B cell (primary cell): ENCODE data around the gene OSCAR. TPM values are rescaled to one million over a fixed set of nuclear protein-coding genes. Genes with fewer than 3 reads are reported as not detected.

Experiments used
- ATAC-seq: fragments of 200-7000 bp; cut with Tn5 transposase; one replicate; pipeline ENCODE4 v1.10.0; 2021; ENCODE audit warnings: low read depth, mild to moderate bottlenecking, moderate number of reproducible peaks, moderate library complexity
- CTCF ChIA-PET: fragments of 350-600 bp; sonication (Branson Sonifier 250); formaldehyde crosslinking; loops from one replicate; lab custom pipeline; 2021; ENCODE audit warnings: antibody characterized with exemption, inconsistent platforms; lab: Charles Lee
- POLR2A ChIA-PET: fragments of 350-600 bp; sonication (Branson Sonifier 250); formaldehyde crosslinking; loops from one replicate; lab custom pipeline; 2021; ENCODE audit warnings: antibody characterized with exemption; lab: Charles Lee
- DNase-seq: peaks from one replicate; pipeline ENCODE4 v3.0.0; 2013
- H2AFZ ChIP-seq: 2 replicates; pipeline ENCODE4 v1.6.1; 2012; ENCODE audit warnings: mild to moderate bottlenecking, low read depth, low read length; ENCODE audit not compliant: insufficient read depth, poor library complexity, severe bottlenecking
- H3K27ac ChIP-seq, 2 donors: 1 replicate in 1 of 2; 2 replicates in 1 of 2; pipeline ENCODE4 v1.5.1; 2012 to 2013; ENCODE audit warnings: low read length in 2 of 2, mild to moderate bottlenecking in 2 of 2, moderate library complexity in 1 of 2
- H3K27me3 ChIP-seq, 4 experiments: fragments of 200-600 bp in 1 of 4; sonication (generic) in 1 of 4; replicated peaks in 1 of 4; 1 replicate in 2 of 4; 2 replicates in 2 of 4; pipeline versions ENCODE4 v1.6.1 to v1.7.0; 2013 to 2016; ENCODE audit warnings: low read length in 3 of 4, mild to moderate bottlenecking in 2 of 4, mixed read lengths in 1 of 4, moderate library complexity in 1 of 4; ENCODE audit not compliant: insufficient read depth in 4 of 4, control insufficient read depth in 3 of 4; ENCODE audit errors: control extremely low read depth in 1 of 4
- H3K36me3 ChIP-seq, 2 experiments: replicated peaks in 1 of 2; 1 replicate in 1 of 2; 2 replicates in 1 of 2; pipeline versions ENCODE4 v1.6.1 to v1.7.1; 2013; ENCODE audit warnings: low read length in 1 of 2; ENCODE audit not compliant: insufficient read depth in 2 of 2, control insufficient read depth in 1 of 2; ENCODE audit errors: control extremely low read depth in 1 of 2, extremely low read depth in 1 of 2
- H3K4me1 ChIP-seq, 2 donors: fragments of 200-600 bp in 1 of 2; sonication (generic) in 1 of 2; 1 replicate in 1 of 2; 2 replicates in 1 of 2; pipeline versions ENCODE4 v1.5.1 to v1.6.1; 2013 to 2017; ENCODE audit warnings: low read length in 2 of 2; ENCODE audit not compliant: control insufficient read depth in 2 of 2, insufficient read depth in 2 of 2
- H3K4me2 ChIP-seq: replicated peaks from 2 replicates; pipeline ENCODE3; 2012; ENCODE audit warnings: mild to moderate bottlenecking, low read depth, low read length; ENCODE audit not compliant: poor library complexity, severe bottlenecking
- H3K4me3 ChIP-seq, 5 experiments: fragments of 200-600 bp in 1 of 5; sonication (generic) in 1 of 5; 1 replicate in 3 of 5; 2 replicates in 2 of 5; pipeline versions ENCODE4 v1.5.1 to v1.7.0; 2011 to 2016; ENCODE audit warnings: low read length in 4 of 5, mild to moderate bottlenecking in 4 of 5, low read depth in 2 of 5, control low read depth in 1 of 5, moderate library complexity in 1 of 5; ENCODE audit not compliant: insufficient read depth in 1 of 5; ENCODE audit errors: control extremely low read depth in 1 of 5, extremely low read depth in 1 of 5
- H3K79me2 ChIP-seq: fragments of 200-600 bp; sonication (generic); one replicate; pipeline ENCODE4 v1.6.0; 2016; ENCODE audit warnings: low read length; ENCODE audit not compliant: control insufficient read depth, insufficient read depth
- H3K9ac ChIP-seq: fragments of 200-600 bp; sonication (generic); 2 replicates; pipeline ENCODE4 v1.6.1; 2017; ENCODE audit warnings: mild to moderate bottlenecking, low read length, moderate library complexity
- H3K9me3 ChIP-seq, 3 donors: one replicate each; pipeline versions ENCODE4 v1.6.1 to v1.7.1; 2013; ENCODE audit warnings: low read length in 2 of 3; ENCODE audit not compliant: control insufficient read depth in 2 of 3, insufficient read depth in 1 of 3; ENCODE audit errors: control extremely low read depth in 1 of 3
- H4K20me1 ChIP-seq: 2 replicates; pipeline ENCODE4 v1.6.0; 2012; ENCODE audit warnings: mild to moderate bottlenecking, low read length; ENCODE audit not compliant: insufficient read depth, control insufficient read depth, poor library complexity, severe bottlenecking
- H3K27ac Mint-ChIP-seq: one replicate; pipeline ENCODE4 v1.8.0; 2021; ENCODE audit warnings: mixed read lengths
- H3K27me3 Mint-ChIP-seq: one replicate; pipeline ENCODE4 v1.8.0; 2021; ENCODE audit warnings: mixed read lengths
- H3K4me1 Mint-ChIP-seq: one replicate; pipeline ENCODE4 v1.8.0; 2021; ENCODE audit warnings: mixed read lengths
- H3K4me3 Mint-ChIP-seq: one replicate; pipeline ENCODE4 v1.8.0; 2021; ENCODE audit warnings: mixed read lengths
- H3K9me3 Mint-ChIP-seq: one replicate; pipeline ENCODE4 v1.8.0; 2022; ENCODE audit warnings: mixed read lengths; ENCODE audit not compliant: insufficient read depth
- CTCF ChIP-seq: fragments of 200-600 bp; IDR thresholded peaks from one replicate; pipeline ENCODE4 v1.8.0; 2022; ENCODE audit warnings: antibody characterized with exemption, mild to moderate bottlenecking
- EZH2 ChIP-seq: IDR thresholded peaks from 2 replicates; pipeline ENCODE4 v1.6.1; 2012; ENCODE audit warnings: borderline replicate concordance, low read depth, mild to moderate bottlenecking, moderate library complexity, low read length; ENCODE audit not compliant: insufficient read depth, poor library complexity, severe bottlenecking
- WGBS: methylation state at CpG from one replicate; pipeline ENCODE4 v1.1.5; 2013; ENCODE audit warnings: missing lambda C conversion rate; ENCODE audit not compliant: insufficient coverage; 5-methylcytosine and 5-hydroxymethylcytosine counted together
- intact Hi-C: fragments of 100-400 bp; cut with micrococcal nuclease; formaldehyde crosslinking; loops from one replicate; pipeline ENCODE4 v1.10.0; 2022
- polyA plus RNA-seq: library from polyadenylated mRNA; depleted of rRNA; stranded (reverse); fragments of >200 nt; gene quantifications from 2 replicates; pipeline ENCODE4 v1.2.3, GENCODE V29; 2012
- total RNA-seq, 2 donors: library from RNA; stranded (reverse); fragments of 120-200 nt in 1 of 2; gene quantifications; 1 replicate in 1 of 2; 2 replicates in 1 of 2; pipeline versions ENCODE4 v1.2.3 to v1.2.4, GENCODE V29; 2013 to 2022

The OSCAR gene
- total and polyA plus RNA-seq, 2 donors (not counting 1 experiment from before 2014, with no cell fraction given), result 1.7 TPM; not detected in 1

GRCh38 chr19:54133957-54134590 lies 33.5 kb upstream of the OSCAR start:
- POLR2A ChIA-PET, result no interaction called here
- TF ChIP-seq CTCF (no peak), EZH2 (no peak)
- Histone ChIP-seq H3K9me3 (no peaks in the 10 kb centered on the region), H3K4me3 (no peak overlapping the region), H3K27ac (no peak overlapping the region), H4K20me1 (peaks cover 12% of the 10 kb centered on the region), H3K27me3 (peaks cover 0 to 13% (median 2%) of the 10 kb centered on the region in 4 experiments), H3K9ac (no peak overlapping the region), H3K4me2 (no peak overlapping the region), H3K79me2 (peaks cover 15% of the 10 kb centered on the region), H3K4me1 (peaks cover 15 to 20% of the 10 kb centered on the region in 2 donors), H3K36me3 (peaks cover 1 to 11% of the 10 kb centered on the region in 2 experiments), H2AFZ (no peak overlapping the region)
- Mint-ChIP-seq H3K4me3 (no peak overlapping the region), H3K9me3 (no peaks in the 10 kb centered on the region), H3K27me3 (peaks cover 4% of the 10 kb centered on the region), H3K4me1 (peaks cover 22% of the 10 kb centered on the region), H3K27ac (no peak overlapping the region)
- DNase-seq (no peak), ATAC-seq (no peak)
- CTCF ChIA-PET, result no interaction called here
- 88% methylated on average over 2 of the region's 2 CpGs for WGBS
- intact Hi-C loops, result no loop called here

- H3K27ac ChIP-seq, result no peak overlapping the region
- H3K4me3 ChIP-seq, result no peak overlapping the region
- intact Hi-C loops, result no loop called here
These were observed 32.8 kb upstream of the OSCAR start for GRCh38 chr19:54133312-54133956.

More at GRCh38 chr19:54133312-54133956, 32.8 kb upstream of the OSCAR start:
- H2AFZ ChIP-seq, result no peak overlapping the region
- peaks cover 9% of the 10 kb centered on the region for H3K79me2 ChIP-seq
- H3K4me1 ChIP-seq, result peaks cover 9 to 13% of the 10 kb centered on the region in 2 donors
- Mint-ChIP-seq H3K27me3 (peaks cover 4% of the 10 kb centered on the region), H3K4me1 (peaks cover 16% of the 10 kb centered on the region), H3K9me3 (no peaks in the 10 kb centered on the region), H3K4me3 (no peak overlapping the region), H3K27ac (no peak overlapping the region)
- H3K4me2 ChIP-seq, result no peak overlapping the region
- peaks cover 0 to 13% (median 2%) of the 10 kb centered on the region in 4 experiments for H3K27me3 ChIP-seq
- TF ChIP-seq CTCF (no peak), EZH2 (no peak)
- peaks cover 6% of the 10 kb centered on the region for H4K20me1 ChIP-seq
- no peaks in the 10 kb centered on the region for H3K9me3 ChIP-seq
- no peak overlapping the region for H3K9ac ChIP-seq
- POLR2A ChIA-PET, result no interaction called here
- CTCF ChIA-PET, result no interaction called here
- 78% methylated on average over 6 of the region's 10 CpGs for WGBS
- DNase-seq (peak; percentile 74), ATAC-seq (no peak)
- peaks cover 1 to 13% of the 10 kb centered on the region in 2 experiments for H3K36me3 ChIP-seq
